HFF-Myc (cell line): Measurements from ENCODE around the gene MSI1.
A peak's percentile ranks its signal among the peaks of the same experiment; 100 is the strongest.

ENCODE experiments used
- DNase-seq: peaks from one replicate; pipeline ENCODE4 v3.0.0-alpha.2; 2011; ENCODE audit warnings: low read depth; ENCODE audit errors: extremely low read depth
- H3K4me3 ChIP-seq: replicated peaks from 2 replicates; pipeline ENCODE4 v1.5.1; 2011; ENCODE audit warnings: low read depth, mild to moderate bottlenecking, control low read depth, low read length
- TF ChIP-seq, protein P1 (sequence below): IDR thresholded peaks from 2 replicates; pipeline ENCODE4 v1.5.1; 2012; ENCODE audit warnings: mild to moderate bottlenecking, low read depth, low read length, control low read depth; ENCODE audit errors: missing control alignments

MSI1 gene

DNA sequence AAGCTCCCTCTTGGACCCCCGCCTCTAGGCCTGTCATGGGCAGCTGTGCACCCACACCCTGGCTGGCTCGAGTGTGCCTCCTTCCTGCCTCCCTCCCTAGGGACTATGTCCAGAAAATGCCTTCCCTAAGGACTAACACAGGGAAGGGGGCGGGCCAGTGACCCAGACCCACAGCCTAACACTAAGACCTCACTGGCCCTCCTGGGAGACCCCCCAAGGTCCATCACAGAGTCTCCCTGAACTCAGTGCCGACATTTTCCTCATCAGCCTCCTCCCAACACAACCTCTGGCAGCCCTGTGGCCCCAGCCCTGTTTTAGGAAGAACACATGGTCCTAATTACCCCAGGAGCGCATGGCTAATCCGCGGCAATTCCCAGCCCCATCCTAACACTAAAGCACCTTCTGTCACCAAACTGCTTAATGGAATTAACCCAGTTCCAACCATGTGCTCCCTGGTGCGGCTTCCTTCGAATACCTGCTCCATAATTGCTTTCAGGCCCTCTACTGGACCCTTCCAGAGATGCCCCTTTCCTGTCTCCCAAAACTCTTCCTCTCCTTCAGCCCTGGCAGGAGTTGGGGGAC, 5.6 kb downstream of the MSI1 start:
- H3K4me3 ChIP-seq: no peak overlapping the region
- TF ChIP-seq, protein P1, sequence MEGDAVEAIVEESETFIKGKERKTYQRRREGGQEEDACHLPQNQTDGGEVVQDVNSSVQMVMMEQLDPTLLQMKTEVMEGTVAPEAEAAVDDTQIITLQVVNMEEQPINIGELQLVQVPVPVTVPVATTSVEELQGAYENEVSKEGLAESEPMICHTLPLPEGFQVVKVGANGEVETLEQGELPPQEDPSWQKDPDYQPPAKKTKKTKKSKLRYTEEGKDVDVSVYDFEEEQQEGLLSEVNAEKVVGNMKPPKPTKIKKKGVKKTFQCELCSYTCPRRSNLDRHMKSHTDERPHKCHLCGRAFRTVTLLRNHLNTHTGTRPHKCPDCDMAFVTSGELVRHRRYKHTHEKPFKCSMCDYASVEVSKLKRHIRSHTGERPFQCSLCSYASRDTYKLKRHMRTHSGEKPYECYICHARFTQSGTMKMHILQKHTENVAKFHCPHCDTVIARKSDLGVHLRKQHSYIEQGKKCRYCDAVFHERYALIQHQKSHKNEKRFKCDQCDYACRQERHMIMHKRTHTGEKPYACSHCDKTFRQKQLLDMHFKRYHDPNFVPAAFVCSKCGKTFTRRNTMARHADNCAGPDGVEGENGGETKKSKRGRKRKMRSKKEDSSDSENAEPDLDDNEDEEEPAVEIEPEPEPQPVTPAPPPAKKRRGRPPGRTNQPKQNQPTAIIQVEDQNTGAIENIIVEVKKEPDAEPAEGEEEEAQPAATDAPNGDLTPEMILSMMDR: no peak
- peak; percentile 16 for DNase-seq

DNA sequence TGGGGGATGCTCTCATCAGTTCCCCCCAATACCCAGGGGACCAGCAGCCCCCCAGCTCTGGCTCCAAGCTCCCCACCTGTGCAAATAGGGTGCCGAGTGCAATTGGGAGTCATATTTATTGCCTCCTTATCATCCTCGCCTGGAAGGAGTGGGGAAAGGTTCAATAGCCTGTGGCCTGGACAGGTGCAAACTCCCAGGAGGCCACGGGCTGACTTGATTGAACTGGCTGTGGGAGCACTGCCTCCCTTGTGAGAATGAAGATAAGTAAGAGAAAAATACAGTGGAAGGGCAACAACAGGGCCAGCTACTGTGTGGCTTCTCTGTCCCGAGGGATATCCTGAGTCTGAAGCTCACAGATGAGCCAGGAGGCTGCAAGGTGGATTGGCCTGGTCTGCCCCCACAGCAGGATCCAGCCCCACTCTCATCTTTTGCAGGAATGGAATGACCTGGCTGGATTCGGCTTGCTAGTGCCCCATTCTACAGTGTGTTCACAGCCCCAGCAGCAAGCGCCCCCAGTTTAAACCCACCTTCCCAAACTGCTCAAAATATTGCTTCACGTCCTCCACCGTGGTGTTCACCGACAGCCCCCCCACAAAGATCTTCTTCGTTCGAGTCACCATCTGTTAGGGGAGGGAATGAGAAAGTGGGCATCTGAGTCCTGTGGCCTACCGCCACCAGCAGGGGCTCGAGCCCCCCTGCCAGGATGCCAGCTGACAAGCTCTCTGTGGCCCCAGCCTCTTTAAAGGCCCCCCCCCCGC, 6.3 kb downstream of the MSI1 start:
- no peak for DNase-seq
- TF ChIP-seq, protein P1: no peak

DNA sequence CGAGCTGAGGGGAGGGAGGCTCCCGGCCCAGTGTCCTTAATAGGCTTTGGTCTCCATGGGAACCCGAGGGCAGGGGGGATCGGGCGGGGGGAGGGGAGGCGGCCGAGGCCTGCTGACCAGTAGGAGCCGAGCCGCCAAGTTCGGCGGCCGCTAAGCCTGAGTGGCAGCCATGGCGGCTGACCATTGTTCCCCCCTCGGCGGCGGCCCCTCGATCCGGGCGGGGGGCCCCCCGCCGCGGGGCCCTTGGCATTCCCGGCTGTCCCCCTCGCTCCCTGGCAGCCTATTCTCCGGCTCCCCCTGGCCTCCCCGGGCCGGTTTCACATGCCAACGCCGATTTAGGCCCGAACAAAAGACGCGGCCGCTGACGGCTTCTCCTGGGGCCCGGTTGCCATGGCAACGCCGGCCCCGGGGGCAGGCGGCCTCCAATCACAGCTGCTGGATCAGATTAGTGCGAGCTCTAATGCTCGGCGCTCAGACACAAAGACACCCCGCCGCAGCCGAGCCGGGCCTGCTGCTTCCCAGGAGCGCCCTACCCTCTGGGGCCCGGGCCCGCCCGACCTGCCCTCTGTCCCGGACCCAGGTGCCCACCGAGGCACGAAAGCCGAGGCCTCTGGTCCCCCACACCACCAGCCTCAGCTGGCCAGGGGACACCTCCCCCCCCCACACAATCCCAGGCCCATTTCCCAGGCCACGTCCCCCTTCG, 7.3 kb downstream of the MSI1 start:
- peak overlapping the region; percentile 27 for H3K4me3 ChIP-seq
- DNase-seq: peak; percentile 30
- TF ChIP-seq, protein P1: no peak

More for the DNA sequence above, 6.3 kb downstream of the MSI1 start:
- no peak overlapping the region for H3K4me3 ChIP-seq

DNA sequence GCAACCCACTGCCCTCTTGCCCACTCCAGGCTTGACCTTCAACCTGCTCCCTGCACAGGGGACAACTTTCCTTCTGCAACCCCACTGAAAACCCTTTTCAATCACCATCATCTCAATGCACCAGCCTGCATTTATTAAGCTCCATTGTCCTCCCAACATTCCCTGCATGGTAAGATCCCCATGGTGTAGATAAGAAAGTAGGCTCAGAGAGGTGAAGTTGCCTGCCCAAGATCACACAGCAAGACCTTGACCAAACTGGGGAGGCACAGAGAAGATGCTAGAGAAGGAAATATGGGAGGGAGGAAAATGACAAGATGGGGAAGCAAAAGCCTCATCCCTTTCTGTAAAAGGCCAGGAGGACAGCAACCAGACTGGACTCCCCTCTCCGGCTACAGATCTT, 9.8 kb downstream of the MSI1 start:
- TF ChIP-seq, protein P1: no peak
- DNase-seq: no peak
- no peak overlapping the region for H3K4me3 ChIP-seq

DNA sequence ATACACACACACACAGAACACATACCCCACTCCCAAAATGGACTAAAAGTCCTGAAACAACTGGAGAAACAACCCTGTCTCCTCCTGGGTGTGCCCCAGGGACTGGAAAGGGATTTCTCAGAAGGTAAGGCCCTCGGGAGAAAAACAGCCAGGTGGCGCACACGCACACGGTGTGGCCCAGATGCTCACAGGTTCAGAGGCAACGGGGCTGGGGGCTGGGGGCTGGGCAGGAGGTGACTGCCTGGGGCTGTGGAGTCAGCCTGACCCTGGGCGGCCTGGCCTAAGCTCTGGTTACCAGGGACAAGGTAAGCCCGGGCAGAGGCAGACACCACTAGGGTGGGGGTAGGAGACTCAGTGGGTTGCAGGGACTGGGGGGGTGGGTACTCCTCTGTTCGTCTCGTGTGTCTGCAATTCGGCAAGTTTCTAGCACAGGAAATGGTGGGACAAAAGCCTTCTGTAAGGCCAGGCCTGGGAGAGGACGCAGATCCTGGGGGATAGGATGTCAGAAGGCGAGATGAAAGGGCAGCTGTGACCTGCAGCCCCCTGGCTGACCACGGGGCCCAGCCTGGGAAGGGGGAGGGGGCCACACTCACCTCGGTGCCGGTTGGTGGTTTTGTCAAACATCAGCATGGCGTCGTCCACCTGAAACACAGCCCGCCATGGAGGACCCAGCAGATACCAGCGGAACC, 10.4 kb downstream of the MSI1 start:
- TF ChIP-seq, protein P1: no peak
- DNase-seq: no peak
- H3K4me3 ChIP-seq: no peak overlapping the region

DNA sequence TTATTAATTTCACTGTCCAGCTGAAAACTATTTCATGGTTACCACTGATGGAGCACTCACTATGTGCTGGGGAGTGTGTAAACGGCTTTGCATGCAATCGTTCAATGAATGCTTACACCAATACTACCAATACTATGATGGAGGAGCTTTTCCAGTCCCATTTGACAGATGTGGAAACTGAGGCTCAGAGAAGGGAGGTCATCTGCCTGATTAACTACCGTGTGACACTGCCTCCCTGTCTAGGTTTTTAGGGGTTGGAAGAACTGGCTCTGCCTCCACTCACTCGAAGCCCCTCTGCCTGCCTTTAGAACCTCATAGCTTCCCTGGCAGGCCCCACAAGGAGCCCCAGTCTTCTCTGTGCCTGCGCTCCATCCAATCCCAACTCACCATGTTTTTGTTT, 11.9 kb downstream of the MSI1 start:
- H3K4me3 ChIP-seq: no peak overlapping the region
- no peak for DNase-seq
- TF ChIP-seq, protein P1: no peak
